ENCODE data around the gene S100PBP. TPM values are rescaled to one million over a fixed set of nuclear protein-coding genes. Genes with fewer than 3 reads are reported as not detected.

Gene S100PBP
- polyA plus RNA-seq, 1 experiment: 43.7 TPM

GRCh38 chr1:32770741-32771548, 46.5 kb upstream of the S100PBP start:
- ChIA-PET CTCF (interaction anchor here (9.6 kb wide), 1 partner anchor 59 kb away, joined by 133 read pairs; no protein-coding TSS in a partner anchor), POLR2A (interaction anchor here (2.4 kb wide), 1 partner anchor 58 kb away, joined by 13 read pairs; no protein-coding TSS in a partner anchor)
- DNase-seq (ENCODE audit: low read depth, low spot score): no peak
- TF ChIP-seq, protein P1, sequence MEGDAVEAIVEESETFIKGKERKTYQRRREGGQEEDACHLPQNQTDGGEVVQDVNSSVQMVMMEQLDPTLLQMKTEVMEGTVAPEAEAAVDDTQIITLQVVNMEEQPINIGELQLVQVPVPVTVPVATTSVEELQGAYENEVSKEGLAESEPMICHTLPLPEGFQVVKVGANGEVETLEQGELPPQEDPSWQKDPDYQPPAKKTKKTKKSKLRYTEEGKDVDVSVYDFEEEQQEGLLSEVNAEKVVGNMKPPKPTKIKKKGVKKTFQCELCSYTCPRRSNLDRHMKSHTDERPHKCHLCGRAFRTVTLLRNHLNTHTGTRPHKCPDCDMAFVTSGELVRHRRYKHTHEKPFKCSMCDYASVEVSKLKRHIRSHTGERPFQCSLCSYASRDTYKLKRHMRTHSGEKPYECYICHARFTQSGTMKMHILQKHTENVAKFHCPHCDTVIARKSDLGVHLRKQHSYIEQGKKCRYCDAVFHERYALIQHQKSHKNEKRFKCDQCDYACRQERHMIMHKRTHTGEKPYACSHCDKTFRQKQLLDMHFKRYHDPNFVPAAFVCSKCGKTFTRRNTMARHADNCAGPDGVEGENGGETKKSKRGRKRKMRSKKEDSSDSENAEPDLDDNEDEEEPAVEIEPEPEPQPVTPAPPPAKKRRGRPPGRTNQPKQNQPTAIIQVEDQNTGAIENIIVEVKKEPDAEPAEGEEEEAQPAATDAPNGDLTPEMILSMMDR (IDR thresholded peaks at IDR 0.05; ENCODE audit: low read depth, low read length): no peak
- H3K4me3 ChIP-seq (ENCODE audit: low read depth, low read length): no peak overlapping the region
- H3K27ac ChIP-seq (ENCODE audit: low read depth, low read length): no peak overlapping the region
- no peaks in the 10 kb centered on the region; the same call in 1 of the 2 replicates for H3K9me3 ChIP-seq (ENCODE audit: control insufficient read depth, insufficient read depth, low read length)
- H3K27me3 ChIP-seq (ENCODE audit: control insufficient read depth, insufficient read depth, low read length): peaks cover 2% of the 10 kb centered on the region

DNA sequence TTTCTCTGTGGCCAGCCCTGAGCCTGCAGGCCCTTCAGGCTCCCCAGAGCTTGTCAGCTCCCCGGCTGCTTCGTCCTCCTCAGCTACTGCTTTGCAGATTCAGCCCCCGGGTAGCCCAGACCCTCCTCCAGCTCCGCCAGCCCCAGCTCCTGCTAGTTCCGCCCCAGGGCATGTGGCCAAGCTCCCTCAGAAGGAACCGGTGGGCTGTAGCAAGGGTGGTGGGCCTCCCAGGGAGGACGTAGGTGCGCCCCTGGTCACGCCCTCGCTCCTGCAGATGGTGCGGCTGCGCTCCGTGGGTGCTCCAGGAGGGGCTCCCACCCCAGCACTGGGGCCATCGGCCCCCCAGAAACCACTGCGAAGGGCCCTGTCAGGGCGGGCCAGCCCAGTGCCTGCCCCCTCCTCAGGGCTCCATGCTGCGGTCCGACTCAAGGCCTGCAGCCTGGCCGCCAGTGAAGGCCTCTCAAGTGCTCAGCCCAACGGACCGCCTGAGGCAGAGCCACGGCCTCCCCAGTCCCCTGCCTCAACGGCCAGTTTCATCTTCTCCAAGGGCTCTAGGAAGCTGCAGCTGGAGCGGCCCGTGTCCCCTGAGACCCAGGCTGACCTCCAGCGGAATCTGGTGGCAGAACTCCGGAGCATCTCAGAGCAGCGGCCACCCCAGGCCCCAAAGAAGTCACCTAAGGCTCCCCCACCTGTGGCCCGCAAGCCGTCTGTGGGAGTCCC, 45.7 kb upstream of the S100PBP start:
- no peak for DNase-seq (ENCODE audit: low read depth, low spot score)
- POLR2A ChIA-PET: interaction anchor here (2.4 kb wide), 1 partner anchor 59 kb away, joined by 13 read pairs; no protein-coding TSS in a partner anchor

GRCh38 chr1:32772281-32773017, 45.0 kb upstream of the S100PBP start:
- TF ChIP-seq, protein P1 (IDR thresholded peaks at IDR 0.05; ENCODE audit: low read depth, low read length): no peak
- peaks cover 2% of the 10 kb centered on the region for H3K27me3 ChIP-seq (ENCODE audit: control insufficient read depth, insufficient read depth, low read length)
- no peak for DNase-seq (ENCODE audit: low read depth, low spot score)
- no peak overlapping the region for H3K27ac ChIP-seq (ENCODE audit: low read depth, low read length)
- ChIA-PET POLR2A (interaction anchor here (0.6 to 2.4 kb wide), 4 partner anchors 36 to 252 kb away, joined by 3 to 13 read pairs (median 6); partner anchors contain the start of gene SYNC), CTCF (interaction anchor here (0.9 to 9.6 kb wide), 14 partner anchors 11 to 372 kb away, joined by 3 to 133 read pairs (median 6); no protein-coding TSS in a partner anchor)
- no peaks in the 10 kb centered on the region; the same call in 1 of the 2 replicates for H3K9me3 ChIP-seq (ENCODE audit: control insufficient read depth, insufficient read depth, low read length)
- H3K4me3 ChIP-seq (ENCODE audit: low read depth, low read length): no peak overlapping the region

More for the DNA sequence above, 45.7 kb upstream of the S100PBP start:
- peaks cover 2% of the 10 kb centered on the region for H3K27me3 ChIP-seq (ENCODE audit: control insufficient read depth, insufficient read depth, low read length)
- TF ChIP-seq, protein P1 (IDR thresholded peaks at IDR 0.05; ENCODE audit: low read depth, low read length): no peak
- CTCF ChIA-PET: interaction anchor here (0.9 to 9.6 kb wide), 9 partner anchors 10 to 371 kb away, joined by 3 to 133 read pairs (median 13); no protein-coding TSS in a partner anchor
- no peaks in the 10 kb centered on the region; the same call in 1 of the 2 replicates for H3K9me3 ChIP-seq (ENCODE audit: control insufficient read depth, insufficient read depth, low read length)
- H3K4me3 ChIP-seq (ENCODE audit: low read depth, low read length): no peak overlapping the region
- H3K27ac ChIP-seq (ENCODE audit: low read depth, low read length): no peak overlapping the region

- H3K27me3 ChIP-seq (ENCODE audit: control insufficient read depth, insufficient read depth, low read length): peaks cover 2% of the 10 kb centered on the region
- ChIA-PET CTCF (interaction anchor here (0.6 to 9.6 kb wide), 20 partner anchors 8 to 373 kb away, joined by 3 to 133 read pairs (median 5); no protein-coding TSS in a partner anchor), POLR2A (interaction anchor here (0.6 to 2.4 kb wide), 4 partner anchors 37 to 253 kb away, joined by 3 to 13 read pairs (median 6); partner anchors contain the start of gene SYNC)
- TF ChIP-seq, protein P1 (IDR thresholded peaks at IDR 0.05; ENCODE audit: low read depth, low read length): peak; percentile 97
- peak; percentile 47 for DNase-seq (ENCODE audit: low read depth, low spot score)
- H3K9me3 ChIP-seq (ENCODE audit: control insufficient read depth, insufficient read depth, low read length): no peaks in the 10 kb centered on the region; the same call in 1 of the 2 replicates
- H3K4me3 ChIP-seq (ENCODE audit: low read depth, low read length): no peak overlapping the region
- no peak overlapping the region for H3K27ac ChIP-seq (ENCODE audit: low read depth, low read length)
These were observed 44.3 kb upstream of the S100PBP start for GRCh38 chr1:32773018-32773763.

Data from AG04450 (cell line).